HCT116 (cell line): ENCODE results near the gene FOXO3.

Experiments
- ATF3 ChIP-seq: IDR thresholded peaks from 2 replicates; pipeline ENCODE4 v1.6.1; 2012
- CTCF ChIP-seq, 3 experiments: fragments of 200-600 bp in 1 of 3; sonication (generic) in 1 of 3; IDR thresholded peaks in 2 of 3; conservative IDR thresholded peaks in 1 of 3; 2 replicates each; pipeline ENCODE4 v1.5.1; 2012 to 2017; ENCODE audit warnings: low read depth in 2 of 3, low read length in 2 of 3, antibody characterized with exemption in 1 of 3, borderline replicate concordance in 1 of 3, control low read depth in 1 of 3, mild to moderate bottlenecking in 1 of 3, mixed read lengths in 1 of 3, mixed run types in 1 of 3, moderate library complexity in 1 of 3; ENCODE audit not compliant: insufficient read depth in 1 of 3
- ELF1 ChIP-seq: IDR thresholded peaks from 2 replicates; pipeline ENCODE4 v1.6.1; 2012; ENCODE audit warnings: low read depth, borderline replicate concordance
- EZH2 ChIP-seq: fragments of 200-600 bp; sonication (generic); IDR thresholded peaks from 2 replicates; pipeline ENCODE4 v1.6.1; 2017; ENCODE audit warnings: antibody characterized with exemption, mixed run types
- MAX ChIP-seq: IDR thresholded peaks from 2 replicates; pipeline ENCODE4 v1.6.1; 2012
- POLR2AphosphoS5 ChIP-seq: IDR thresholded peaks from 2 replicates; pipeline ENCODE4 v1.6.1; 2011; ENCODE audit warnings: mild to moderate bottlenecking, low read depth, low read length, moderate library complexity
- RAD21 ChIP-seq: IDR thresholded peaks from 2 replicates; pipeline ENCODE4 v1.6.1; 2012; ENCODE audit warnings: low read depth, mild to moderate bottlenecking
- REST ChIP-seq: IDR thresholded peaks from 2 replicates; pipeline ENCODE4 v1.6.1; 2012; ENCODE audit warnings: low read depth
- SIN3A ChIP-seq: IDR thresholded peaks from 2 replicates; pipeline ENCODE4 v1.6.1; 2012; ENCODE audit warnings: low read depth
- YY1 ChIP-seq: IDR thresholded peaks from 2 replicates; pipeline ENCODE4 v1.6.1; 2011; ENCODE audit warnings: low read length, low read depth, moderate library complexity, mild to moderate bottlenecking; ENCODE audit not compliant: insufficient replicate concordance; ENCODE audit errors: extremely low read depth
- ZNF274 ChIP-seq: fragments of 200-500 bp; sonication (Bioruptor generic); IDR thresholded peaks from 2 replicates; pipeline ENCODE4 v1.6.1; 2014; ENCODE audit warnings: mild to moderate bottlenecking, low read depth, low read length, inconsistent platforms

GRCh38 chr6:108588586-108588985, 27.9 kb downstream of the FOXO3 start:
- TF ChIP-seq POLR2AphosphoS5 (no peak), CTCF (IDR thresholded peaks at IDR 0.05 in 2 of 3, conservative IDR thresholded peaks at IDR 0.05 in 1 of 3; ENCODE audit: borderline replicate concordance in 1 of 3, insufficient read depth in 1 of 3, low read depth in 2 of 3, low read length in 2 of 3) (no peak), REST (no peak), MAX (no peak), RAD21 (no peak), ZNF274 (no peak), SIN3A (no peak), ATF3 (no peak), ELF1 (no peak), EZH2 (no peak), YY1 (no peak)
